ENCODE results near the gene KRTCAP2. TPM values are rescaled to one million over a fixed set of nuclear protein-coding genes. Genes with fewer than 3 reads are reported as not detected.
A peak's percentile ranks its signal among the peaks of the same experiment; 100 is the strongest.

The KRTCAP2 gene
- polyA plus RNA-seq, 3 donors: 157 to 256 (median 247) TPM

GRCh38 chr1:155131856-155132255 is 41.2 kb downstream of the KRTCAP2 start:
- intact Hi-C loops (cut with micrococcal nuclease): loop anchor here in 1 of 2 donors (5.0 kb wide), 1 partner anchor 45 kb away; no protein-coding TSS in a partner anchor
- H4K20me1 ChIP-seq (ENCODE audit: insufficient read depth, low read length): no peaks in the 10 kb centered on the region
- no peak overlapping the region for H2AFZ ChIP-seq (ENCODE audit: insufficient read depth, low read depth, low read length, poor library complexity, severe bottlenecking)
- peaks cover 5 to 18% of the 10 kb centered on the region in 2 donors for H3K36me3 Mint-ChIP-seq
- peaks cover 33 to 45% of the 10 kb centered on the region in 2 donors for H3K4me1 ChIP-seq (ENCODE audit: control insufficient read depth in 1 of 2, insufficient read depth in 2 of 2, low read length in 2 of 2)
- H3K27ac ChIP-seq (ENCODE audit: low read depth in 1 of 2, low read length in 2 of 2): no peak overlapping the region
- H3K4me2 ChIP-seq (replicated peaks; ENCODE audit: extremely low read depth, low read length, poor library complexity, severe bottlenecking): no peak overlapping the region
- peak overlapping the region in 1 of 7 donors; percentile 57 for H3K27ac Mint-ChIP-seq
- H3K27me3 Mint-ChIP-seq (ENCODE audit: low read depth in 3 of 3): peaks cover 41 to 52% (median 48%) of the 10 kb centered on the region in 3 donors
- no peaks in the 10 kb centered on the region for H3K36me3 ChIP-seq (replicated peaks in 1 of 2; ENCODE audit: control insufficient read depth in 1 of 2, insufficient read depth in 2 of 2, low read length in 2 of 2)
- no peak overlapping the region for H3K4me3 Mint-ChIP-seq
- peaks cover 0 to 13% (median 10%) of the 10 kb centered on the region in 7 donors for H3K9me3 Mint-ChIP-seq
- DNase-seq: no peak
- H3K27me3 ChIP-seq (ENCODE audit: control insufficient read depth in 2 of 2, insufficient read depth in 2 of 2, low read length in 2 of 2): peaks cover 32 to 45% of the 10 kb centered on the region in 2 donors
- H3K4me3 ChIP-seq (replicated peaks in 1 of 3; ENCODE audit: low read depth in 2 of 3, low read length in 3 of 3): no peak overlapping the region
- 50% methylated on average over 1 of the region's 2 CpGs for WGBS (ENCODE audit: insufficient coverage)
- TF ChIP-seq, protein P1, sequence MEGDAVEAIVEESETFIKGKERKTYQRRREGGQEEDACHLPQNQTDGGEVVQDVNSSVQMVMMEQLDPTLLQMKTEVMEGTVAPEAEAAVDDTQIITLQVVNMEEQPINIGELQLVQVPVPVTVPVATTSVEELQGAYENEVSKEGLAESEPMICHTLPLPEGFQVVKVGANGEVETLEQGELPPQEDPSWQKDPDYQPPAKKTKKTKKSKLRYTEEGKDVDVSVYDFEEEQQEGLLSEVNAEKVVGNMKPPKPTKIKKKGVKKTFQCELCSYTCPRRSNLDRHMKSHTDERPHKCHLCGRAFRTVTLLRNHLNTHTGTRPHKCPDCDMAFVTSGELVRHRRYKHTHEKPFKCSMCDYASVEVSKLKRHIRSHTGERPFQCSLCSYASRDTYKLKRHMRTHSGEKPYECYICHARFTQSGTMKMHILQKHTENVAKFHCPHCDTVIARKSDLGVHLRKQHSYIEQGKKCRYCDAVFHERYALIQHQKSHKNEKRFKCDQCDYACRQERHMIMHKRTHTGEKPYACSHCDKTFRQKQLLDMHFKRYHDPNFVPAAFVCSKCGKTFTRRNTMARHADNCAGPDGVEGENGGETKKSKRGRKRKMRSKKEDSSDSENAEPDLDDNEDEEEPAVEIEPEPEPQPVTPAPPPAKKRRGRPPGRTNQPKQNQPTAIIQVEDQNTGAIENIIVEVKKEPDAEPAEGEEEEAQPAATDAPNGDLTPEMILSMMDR (IDR thresholded peaks at IDR 0.05): no peak
- peaks cover 42% of the 10 kb centered on the region for H3K4me1 Mint-ChIP-seq
- peaks cover 0 to 14% of the 10 kb centered on the region in 2 donors for H3K9me3 ChIP-seq (replicated peaks in 1 of 2; ENCODE audit: control insufficient read depth in 1 of 2, insufficient read depth in 1 of 2, low read length in 2 of 2)
- no peak overlapping the region for H3K9ac ChIP-seq (ENCODE audit: insufficient read depth, low read length, poor library complexity, severe bottlenecking)
- peaks cover 3% of the 10 kb centered on the region for H3K79me2 ChIP-seq (ENCODE audit: insufficient read depth, low read length)

- 100% methylated on average over 4 of the region's 8 CpGs for WGBS (ENCODE audit: insufficient coverage)
- H3K9ac ChIP-seq (ENCODE audit: insufficient read depth, low read length, poor library complexity, severe bottlenecking): no peak overlapping the region
- H3K27me3 ChIP-seq (ENCODE audit: control insufficient read depth in 2 of 2, insufficient read depth in 2 of 2, low read length in 2 of 2): peaks cover 37 to 51% of the 10 kb centered on the region in 2 donors
- no peak overlapping the region for H3K27ac ChIP-seq (ENCODE audit: low read depth in 1 of 2, low read length in 2 of 2)
- no peaks in the 10 kb centered on the region for H3K36me3 ChIP-seq (replicated peaks in 1 of 2; ENCODE audit: control insufficient read depth in 1 of 2, insufficient read depth in 2 of 2, low read length in 2 of 2)
- DNase-seq: no peak
- peaks cover 33 to 45% of the 10 kb centered on the region in 2 donors for H3K4me1 ChIP-seq (ENCODE audit: control insufficient read depth in 1 of 2, insufficient read depth in 2 of 2, low read length in 2 of 2)
- TF ChIP-seq, protein P1 (IDR thresholded peaks at IDR 0.05): no peak
- peaks cover 0 to 17% (median 11%) of the 10 kb centered on the region in 7 donors for H3K9me3 Mint-ChIP-seq
- H4K20me1 ChIP-seq (ENCODE audit: insufficient read depth, low read length): no peaks in the 10 kb centered on the region
- H3K4me3 Mint-ChIP-seq: peak overlapping the region in 1 of 2 donors; percentile 4
- peaks cover 0 to 17% of the 10 kb centered on the region in 2 donors for H3K9me3 ChIP-seq (replicated peaks in 1 of 2; ENCODE audit: control insufficient read depth in 1 of 2, insufficient read depth in 1 of 2, low read length in 2 of 2)
- H2AFZ ChIP-seq (ENCODE audit: insufficient read depth, low read depth, low read length, poor library complexity, severe bottlenecking): no peak overlapping the region
- peaks cover 5 to 20% of the 10 kb centered on the region in 2 donors for H3K36me3 Mint-ChIP-seq
- no peak overlapping the region for H3K27ac Mint-ChIP-seq
- no peak overlapping the region for H3K4me3 ChIP-seq (replicated peaks in 1 of 3; ENCODE audit: low read depth in 2 of 3, low read length in 3 of 3)
- H3K27me3 Mint-ChIP-seq (ENCODE audit: low read depth in 3 of 3): peaks cover 47 to 58% (median 54%) of the 10 kb centered on the region in 3 donors
- no peaks in the 10 kb centered on the region for H3K79me2 ChIP-seq (ENCODE audit: insufficient read depth, low read length)
- H3K4me2 ChIP-seq (replicated peaks; ENCODE audit: extremely low read depth, low read length, poor library complexity, severe bottlenecking): no peak overlapping the region
- peaks cover 42% of the 10 kb centered on the region for H3K4me1 Mint-ChIP-seq
- intact Hi-C loops (cut with micrococcal nuclease): loop anchor here in 1 of 2 donors (5.0 kb wide), 1 partner anchor 44 kb away; no protein-coding TSS in a partner anchor
Observed at GRCh38 chr1:155131285-155131684, 41.8 kb downstream of the KRTCAP2 start.

All from CD14-positive monocyte (primary cell).